Colonic mucosa (tissue), 4 donors: Measurements from ENCODE around the gene RAB3C. TPM values are rescaled to one million over a fixed set of nuclear protein-coding genes. Genes with fewer than 3 reads are reported as not detected.
"Not testable (repeated sequence)": the region's sequence is repeated elsewhere in the genome, so short reads cannot be mapped to it uniquely, and the experiment has no call there.

Source experiments
- DNase-seq: peaks from one replicate; pipeline ENCODE4 v3.0.0-alpha.2; 2020
- H3K27ac ChIP-seq: fragments of 200-600 bp; one replicate; pipeline ENCODE4 v1.8.0; 2021
- H3K27me3 ChIP-seq: fragments of 200-600 bp; one replicate; pipeline ENCODE4 v1.8.0; 2021
- H3K36me3 ChIP-seq: fragments of 200-600 bp; one replicate; pipeline ENCODE4 v1.8.0; 2021
- H3K4me1 ChIP-seq: fragments of 200-600 bp; one replicate; pipeline ENCODE4 v1.8.0; 2021; ENCODE audit warnings: mild to moderate bottlenecking
- H3K4me3 ChIP-seq: fragments of 200-600 bp; one replicate; pipeline ENCODE4 v1.8.0; 2021
- H3K9ac ChIP-seq, 2 donors: one replicate each; pipeline ENCODE4 v1.7.0; 2013; ENCODE audit warnings: control low read depth in 2 of 2, low read depth in 2 of 2, low read length in 2 of 2
- H3K9me3 ChIP-seq: fragments of 200-600 bp; one replicate; pipeline ENCODE4 v1.8.0; 2021
- CTCF ChIP-seq: fragments of 200-600 bp; IDR thresholded peaks from one replicate; pipeline ENCODE4 v1.8.0; 2022; ENCODE audit warnings: antibody characterized with exemption, mild to moderate bottlenecking
- intact Hi-C: fragments of 100-400 bp; cut with DNase I; formaldehyde crosslinking; loops from one replicate; pipeline ENCODE4 v1.14.1; 2022
- total RNA-seq, 2 donors: library from RNA; stranded (reverse); fragmentation: NEBNext Ultra II Directional in 1 of 2; extraction: Animal tissue kit (Norgen Biotek cat#: 25700) in 1 of 2; gene quantifications; one replicate each; pipeline ENCODE4 v1.2.1, GENCODE V29; 2021
- donor health status: healthy.
- donor health status: DM: no; HTN: no; CAD: no.
- donor health status: DM: no; HTN: no; CAD: no.

The RAB3C gene
- total RNA-seq, 2 donors from 2014 or later: 1.1 to 1.2 TPM

GRCh38 chr5:58545912-58546311 is 37.0 kb upstream of the RAB3C start:
- DNase-seq: no peak
- H3K27me3 ChIP-seq: no peaks in the 10 kb centered on the region
- intact Hi-C loops: no loop called here

DNA sequence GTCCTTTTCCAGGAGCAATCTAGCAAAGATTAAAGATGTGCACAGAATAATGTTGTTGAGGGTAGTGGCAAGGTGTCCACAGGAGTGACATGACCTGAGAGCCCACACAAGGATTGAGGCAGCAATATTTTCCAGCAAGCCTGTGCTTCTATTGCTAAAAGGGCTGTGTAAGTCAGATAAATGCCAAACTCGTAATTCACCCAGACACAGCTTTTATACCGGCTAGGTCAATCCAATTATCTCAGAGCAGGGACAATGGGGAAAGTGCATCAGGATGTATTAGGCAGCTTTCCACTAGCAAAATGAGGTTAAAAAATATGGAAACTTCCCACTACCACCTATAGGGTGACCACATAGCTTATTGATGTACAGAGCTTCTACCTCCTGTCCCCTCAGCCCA is 34.8 kb upstream of the RAB3C start:
- no peak for DNase-seq
- Histone ChIP-seq H3K4me3 (no peak overlapping the region), H3K36me3 (no peaks in the 10 kb centered on the region), H3K27me3 (no peaks in the 10 kb centered on the region), H3K9ac (no peak overlapping the region), H3K9me3 (no peaks in the 10 kb centered on the region), H3K27ac (no peak overlapping the region), H3K4me1 (no peaks in the 10 kb centered on the region)
- intact Hi-C loops: no loop called here
- TF ChIP-seq CTCF: no peak

More at GRCh38 chr5:58545912-58546311, 37.0 kb upstream of the RAB3C start:
- H3K36me3 ChIP-seq: no peaks in the 10 kb centered on the region
- no peaks in the 10 kb centered on the region for H3K9me3 ChIP-seq
- H3K4me3 ChIP-seq: no peak overlapping the region
- H3K27ac ChIP-seq: no peak overlapping the region
- TF ChIP-seq CTCF: no peak
- no peaks in the 10 kb centered on the region for H3K4me1 ChIP-seq
- no peak overlapping the region for H3K9ac ChIP-seq

- H3K36me3 ChIP-seq: no peaks in the 10 kb centered on the region
- DNase-seq: no peak
- TF ChIP-seq CTCF: no peak
- H3K27ac ChIP-seq: no peak overlapping the region
- H3K4me1 ChIP-seq: no peaks in the 10 kb centered on the region
- H3K9me3 ChIP-seq: no peaks in the 10 kb centered on the region
- intact Hi-C loops: no loop called here
- no peaks in the 10 kb centered on the region for H3K27me3 ChIP-seq
- no peak overlapping the region for H3K9ac ChIP-seq
- no peak overlapping the region for H3K4me3 ChIP-seq
These were observed 31.4 kb upstream of the RAB3C start for GRCh38 chr5:58551492-58551891.

- H3K4me1 ChIP-seq, intact Hi-C loops, H3K4me3 ChIP-seq, H3K36me3 ChIP-seq, H3K9ac ChIP-seq, H3K27ac ChIP-seq, H3K9me3 ChIP-seq, DNase-seq, H3K27me3 ChIP-seq: not testable (repeated sequence)
These were observed 25.1 kb upstream of the RAB3C start for GRCh38 chr5:58557665-58558338.

GRCh38 chr5:58563016-58563700 is 19.7 kb upstream of the RAB3C start:
- H3K9ac ChIP-seq, H3K4me3 ChIP-seq, H3K4me1 ChIP-seq, H3K9me3 ChIP-seq, DNase-seq, H3K27ac ChIP-seq, H3K36me3 ChIP-seq, H3K27me3 ChIP-seq, intact Hi-C loops: not testable (repeated sequence)

- H3K4me1 ChIP-seq, H3K27me3 ChIP-seq, H3K4me3 ChIP-seq, H3K9ac ChIP-seq, H3K27ac ChIP-seq, H3K36me3 ChIP-seq, intact Hi-C loops, H3K9me3 ChIP-seq, DNase-seq: not testable (repeated sequence)
These were observed 18.6 kb upstream of the RAB3C start for GRCh38 chr5:58564043-58564832.
